SK-N-MC (cell line): ENCODE data around the gene HOXB9.

Experiments
- EZH2 ChIP-seq: fragments of 200-600 bp; sonication (generic); IDR thresholded peaks from one replicate; pipeline ENCODE4 v1.6.1; 2017; ENCODE audit warnings: antibody characterized with exemption
- POLR2AphosphoS5 ChIP-seq: IDR thresholded peaks from 2 replicates; pipeline ENCODE4 v1.6.1; 2012; ENCODE audit warnings: mild to moderate bottlenecking, low read depth, low read length, borderline replicate concordance

GRCh38 chr17:48647103-48647962 lies 21.2 kb upstream of the HOXB9 start:
- TF ChIP-seq POLR2AphosphoS5 (no peak), EZH2 (no peak)
